T-helper 1 cell treated with Interleukin-12 subunit alpha and Interleukin-12 subunit beta and Interleukin-4 antibody, amounts not matched to agents 30 μg/mL and 1 μg/mL, for 36 hours (primary cell): ENCODE data around the gene RAB12.
"Not testable (repeated sequence)": the region's sequence is repeated elsewhere in the genome, so short reads cannot be mapped to it uniquely, and the experiment has no call there.

Experiments used
- H3K27ac Mint-ChIP-seq: one replicate; pipeline ENCODE4 v1.8.0; 2021; ENCODE audit warnings: mild to moderate bottlenecking, mixed read lengths
- H3K27me3 Mint-ChIP-seq: one replicate; pipeline ENCODE4 v1.8.0; 2021; ENCODE audit warnings: low read depth, mixed read lengths
- H3K36me3 Mint-ChIP-seq: one replicate; pipeline ENCODE4 v1.8.0; 2021; ENCODE audit warnings: low read depth, mixed read lengths
- H3K4me1 Mint-ChIP-seq: one replicate; pipeline ENCODE4 v1.8.0; 2021; ENCODE audit warnings: low read depth, mixed read lengths
- H3K4me3 Mint-ChIP-seq: one replicate; pipeline ENCODE4 v1.8.0; 2021; ENCODE audit warnings: mild to moderate bottlenecking, moderate library complexity, mixed read lengths
- H3K9me3 Mint-ChIP-seq: one replicate; pipeline ENCODE4 v1.8.0; 2021; ENCODE audit warnings: mixed read lengths

RAB12 gene

GRCh38 chr18:8622625-8623024, 13.4 kb downstream of the RAB12 start:
- peaks cover 44% of the 10 kb centered on the region for H3K4me1 Mint-ChIP-seq
- H3K27ac Mint-ChIP-seq, H3K27me3 Mint-ChIP-seq, H3K9me3 Mint-ChIP-seq, H3K4me3 Mint-ChIP-seq: not testable (repeated sequence)
- peaks cover 34% of the 10 kb centered on the region for H3K36me3 Mint-ChIP-seq

DNA sequence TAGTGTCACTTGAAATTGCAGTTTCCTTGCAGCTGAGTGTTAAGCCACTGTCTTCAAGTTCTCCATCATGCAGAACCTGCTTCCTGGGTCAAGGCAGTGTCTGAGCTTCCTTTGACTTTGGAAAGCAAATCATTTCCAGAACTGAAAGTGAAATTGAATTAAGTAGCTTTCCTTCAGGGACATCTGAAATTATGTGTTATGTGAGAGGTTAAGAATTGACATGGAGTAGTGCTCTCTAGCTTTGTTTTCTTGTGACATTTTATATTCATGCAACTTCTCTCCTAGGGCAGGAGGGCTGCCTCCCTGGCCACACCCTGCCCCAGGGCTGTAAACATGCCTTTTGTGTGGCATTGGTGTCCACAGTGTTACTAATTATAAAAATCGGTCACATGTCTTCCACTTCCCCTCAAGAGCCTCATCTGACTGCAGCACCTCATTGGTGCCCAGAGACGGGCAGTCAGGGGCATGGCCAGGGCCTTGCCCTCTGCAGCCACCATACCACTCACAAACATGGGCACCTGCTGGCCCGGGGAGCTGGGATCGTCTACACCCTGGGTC, 14.4 kb downstream of the RAB12 start:
- H3K9me3 Mint-ChIP-seq = no peaks in the 10 kb centered on the region

GRCh38 chr18:8625461-8626092, 16.3 kb downstream of the RAB12 start:
- no peak overlapping the region for H3K4me3 Mint-ChIP-seq
- H3K27ac Mint-ChIP-seq = no peak overlapping the region
- H3K9me3 Mint-ChIP-seq = no peaks in the 10 kb centered on the region
- peaks cover 34% of the 10 kb centered on the region for H3K4me1 Mint-ChIP-seq
- H3K36me3 Mint-ChIP-seq = peaks cover 26% of the 10 kb centered on the region
- H3K27me3 Mint-ChIP-seq = no peaks in the 10 kb centered on the region

More for the DNA sequence above, 14.4 kb downstream of the RAB12 start:
- Mint-ChIP-seq H3K4me1 (peaks cover 44% of the 10 kb centered on the region), H3K27ac (peak overlapping the region; percentile 35), H3K27me3 (no peaks in the 10 kb centered on the region), H3K36me3 (peaks cover 30% of the 10 kb centered on the region), H3K4me3 (peak overlapping the region; percentile 11)

DNA sequence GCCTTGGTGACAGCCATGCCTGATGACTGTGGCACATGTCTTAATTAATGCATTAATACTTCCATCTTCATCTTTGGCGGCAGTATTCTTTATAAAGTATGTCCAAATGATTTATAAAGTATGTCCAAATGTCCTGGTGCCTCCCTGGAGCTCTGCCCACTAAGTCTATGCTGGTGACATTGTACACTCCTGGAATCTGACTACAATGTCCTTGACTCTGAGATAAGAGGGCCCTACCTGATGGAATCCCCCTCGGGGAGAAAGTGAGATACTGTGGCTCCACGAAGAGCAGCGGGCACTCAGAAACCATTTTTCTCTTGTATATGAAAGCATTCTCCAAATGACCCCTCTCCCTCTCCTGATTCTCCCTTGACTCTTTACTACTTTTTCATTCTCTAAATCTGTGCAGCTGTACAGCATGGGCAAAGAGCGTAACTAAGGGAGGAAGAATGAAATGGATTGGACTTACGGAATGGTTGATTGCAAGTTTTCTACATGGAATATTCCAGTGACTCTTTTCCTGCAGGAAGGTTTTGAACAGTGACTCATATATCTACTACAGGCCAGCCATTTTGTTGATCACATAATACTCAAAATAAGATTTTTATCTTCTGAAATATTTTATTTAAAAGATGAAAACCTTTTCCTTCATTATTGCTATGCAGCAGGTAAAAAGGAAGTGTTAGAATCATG, 17.3 kb downstream of the RAB12 start:
- Mint-ChIP-seq H3K36me3 (peaks cover 22% of the 10 kb centered on the region), H3K4me1 (peaks cover 25% of the 10 kb centered on the region), H3K9me3 (no peaks in the 10 kb centered on the region), H3K27me3 (no peaks in the 10 kb centered on the region), H3K27ac (no peak overlapping the region), H3K4me3 (no peak overlapping the region)

DNA sequence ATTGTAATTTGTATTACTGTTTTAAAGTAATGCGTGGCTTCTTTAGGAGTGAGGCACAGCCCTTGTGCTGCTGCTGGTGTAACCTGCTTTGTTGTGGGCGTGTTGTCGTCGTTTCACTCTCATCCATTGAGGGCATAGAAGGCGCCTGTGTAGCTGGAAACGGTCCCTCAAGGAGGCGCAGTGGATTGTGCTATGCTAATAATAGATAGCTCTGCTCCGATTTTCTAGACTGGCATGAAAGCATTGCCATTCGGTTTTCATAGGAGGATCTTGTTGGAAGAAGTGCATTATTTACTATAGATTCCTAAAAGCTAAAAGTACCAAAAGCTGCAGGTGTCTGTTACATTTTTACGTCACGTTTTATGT, 17.9 kb downstream of the RAB12 start:
- peaks cover 21% of the 10 kb centered on the region for H3K36me3 Mint-ChIP-seq
- H3K27me3 Mint-ChIP-seq = no peaks in the 10 kb centered on the region
- peaks cover 24% of the 10 kb centered on the region for H3K4me1 Mint-ChIP-seq
- no peak overlapping the region for H3K4me3 Mint-ChIP-seq
- no peaks in the 10 kb centered on the region for H3K9me3 Mint-ChIP-seq
- H3K27ac Mint-ChIP-seq = no peak overlapping the region

- H3K4me3 Mint-ChIP-seq = no peak overlapping the region
- peaks cover 19% of the 10 kb centered on the region for H3K36me3 Mint-ChIP-seq
- no peak overlapping the region for H3K27ac Mint-ChIP-seq
- H3K27me3 Mint-ChIP-seq = no peaks in the 10 kb centered on the region
- no peaks in the 10 kb centered on the region for H3K9me3 Mint-ChIP-seq
- H3K4me1 Mint-ChIP-seq = peaks cover 20% of the 10 kb centered on the region
These were observed 18.3 kb downstream of the RAB12 start for GRCh38 chr18:8627540-8627939.

GRCh38 chr18:8629602-8630001, 20.4 kb downstream of the RAB12 start:
- Mint-ChIP-seq H3K27ac (no peak overlapping the region), H3K9me3 (no peaks in the 10 kb centered on the region), H3K4me1 (peaks cover 10% of the 10 kb centered on the region), H3K4me3 (no peak overlapping the region), H3K36me3 (peaks cover 27% of the 10 kb centered on the region), H3K27me3 (no peaks in the 10 kb centered on the region)

- Mint-ChIP-seq H3K27ac (no peak overlapping the region), H3K27me3 (no peaks in the 10 kb centered on the region), H3K9me3 (no peaks in the 10 kb centered on the region), H3K4me3 (no peak overlapping the region), H3K36me3 (peaks cover 28% of the 10 kb centered on the region), H3K4me1 (peaks cover 9% of the 10 kb centered on the region)
These were observed 21.3 kb downstream of the RAB12 start for GRCh38 chr18:8630546-8630945.

GRCh38 chr18:8631265-8631664, 22.0 kb downstream of the RAB12 start:
- Mint-ChIP-seq H3K27me3 (no peaks in the 10 kb centered on the region), H3K9me3 (no peaks in the 10 kb centered on the region), H3K4me3 (no peak overlapping the region), H3K27ac (no peak overlapping the region), H3K4me1 (peaks cover 8% of the 10 kb centered on the region), H3K36me3 (peaks cover 26% of the 10 kb centered on the region)

DNA sequence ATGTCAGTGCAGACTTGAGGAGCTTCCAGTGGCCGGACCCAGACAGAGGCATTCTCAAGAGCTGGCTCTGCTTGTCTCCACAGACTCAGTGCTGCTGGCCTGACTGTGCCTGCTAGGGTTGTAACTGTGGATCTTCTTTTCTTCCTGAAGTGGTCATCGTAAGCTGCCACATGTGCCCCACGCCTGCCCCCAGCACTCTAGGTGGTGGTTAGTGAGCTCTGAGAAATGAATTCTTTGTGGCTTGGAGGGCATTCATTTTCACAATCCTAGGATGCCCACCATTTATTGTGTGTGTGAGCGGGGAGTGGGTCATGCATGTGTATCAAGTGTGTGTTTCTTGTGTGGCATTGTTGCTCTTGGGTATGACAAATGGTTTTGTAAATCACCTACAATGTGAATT, 23.1 kb downstream of the RAB12 start:
- peaks cover 5% of the 10 kb centered on the region for H3K4me1 Mint-ChIP-seq
- peaks cover 24% of the 10 kb centered on the region for H3K36me3 Mint-ChIP-seq
- H3K9me3 Mint-ChIP-seq = no peaks in the 10 kb centered on the region
- H3K27ac Mint-ChIP-seq = no peak overlapping the region
- no peak overlapping the region for H3K4me3 Mint-ChIP-seq
- H3K27me3 Mint-ChIP-seq = no peaks in the 10 kb centered on the region

DNA sequence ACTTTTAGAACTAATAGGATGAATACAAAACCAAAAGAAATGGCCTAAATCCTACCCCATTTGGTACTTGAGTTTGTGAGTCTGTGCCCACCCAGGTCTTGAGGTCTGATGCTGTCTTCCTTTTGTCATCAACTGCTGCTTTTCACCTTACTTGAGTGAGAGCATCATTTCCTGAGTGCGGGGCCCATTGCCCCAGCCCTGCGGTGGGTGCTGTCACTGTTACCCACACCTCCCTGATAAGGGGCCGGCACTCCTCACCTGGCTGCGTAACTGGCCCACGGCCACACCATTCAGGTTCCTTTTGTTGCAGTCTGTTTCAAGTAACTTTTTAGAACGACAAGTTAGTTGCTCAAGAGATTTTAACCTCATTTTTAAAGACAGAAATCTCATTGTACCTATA, 25.3 kb downstream of the RAB12 start:
- Mint-ChIP-seq H3K36me3 (peaks cover 41% of the 10 kb centered on the region), H3K4me3 (no peak overlapping the region), H3K27ac (no peak overlapping the region), H3K9me3 (no peaks in the 10 kb centered on the region), H3K4me1 (peaks cover 5% of the 10 kb centered on the region), H3K27me3 (no peaks in the 10 kb centered on the region)

DNA sequence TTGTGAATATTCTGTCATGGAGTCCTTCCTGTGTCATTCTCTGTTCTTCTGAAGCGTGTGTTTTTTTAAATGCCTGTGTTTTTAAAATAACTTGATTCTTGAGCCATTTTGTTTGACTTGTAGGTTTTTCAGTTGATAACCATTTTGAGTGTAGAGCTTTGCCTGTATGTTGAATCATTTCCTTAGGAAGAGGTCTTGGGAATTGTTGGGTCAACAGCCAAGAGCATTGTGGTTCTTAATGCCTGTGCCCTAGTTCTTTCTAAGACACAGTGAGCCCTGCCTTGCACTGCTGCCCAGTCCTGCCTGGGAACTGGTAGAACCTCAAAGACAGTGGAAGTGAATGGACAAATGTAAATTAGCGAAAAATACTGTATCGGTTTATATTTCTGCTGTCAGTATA, 25.9 kb downstream of the RAB12 start:
- H3K27me3 Mint-ChIP-seq = no peaks in the 10 kb centered on the region
- peaks cover 45% of the 10 kb centered on the region for H3K36me3 Mint-ChIP-seq
- H3K4me3 Mint-ChIP-seq = no peak overlapping the region
- peaks cover 5% of the 10 kb centered on the region for H3K4me1 Mint-ChIP-seq
- no peaks in the 10 kb centered on the region for H3K9me3 Mint-ChIP-seq
- no peak overlapping the region for H3K27ac Mint-ChIP-seq

GRCh38 chr18:8639762-8640161, 30.5 kb downstream of the RAB12 start:
- Mint-ChIP-seq H3K4me3 (no peak overlapping the region), H3K27ac (no peak overlapping the region), H3K27me3 (no peaks in the 10 kb centered on the region), H3K4me1 (peaks cover 2% of the 10 kb centered on the region), H3K9me3 (no peaks in the 10 kb centered on the region), H3K36me3 (peaks cover 43% of the 10 kb centered on the region)

DNA sequence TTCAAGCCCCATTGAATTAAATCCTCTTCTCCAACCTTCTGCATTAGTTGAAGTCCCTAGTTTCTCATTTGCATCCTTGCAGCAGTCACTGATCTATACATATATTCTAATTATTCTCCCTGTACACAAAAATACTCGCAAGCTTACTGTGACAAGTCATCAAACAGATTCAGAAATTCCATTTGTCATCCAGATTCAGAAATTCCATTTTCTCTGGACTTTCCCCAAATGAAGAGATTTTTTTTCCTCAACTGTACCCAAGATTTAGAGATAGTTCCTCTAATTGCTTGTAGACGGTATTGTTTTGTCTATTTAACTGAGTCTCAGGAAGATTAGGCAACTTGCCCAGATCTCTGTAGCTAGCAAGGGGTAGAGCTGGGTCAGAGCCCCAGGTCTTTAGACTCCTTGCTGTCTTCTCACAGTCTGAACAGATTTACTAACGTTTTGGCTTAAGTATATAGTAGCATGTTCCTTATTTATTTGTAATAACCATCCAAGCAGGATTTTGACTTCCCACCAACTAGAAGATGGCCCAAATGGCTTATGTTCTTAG, 34.2 kb downstream of the RAB12 start:
- Mint-ChIP-seq H3K27ac (no peak overlapping the region), H3K27me3 (peaks cover 6% of the 10 kb centered on the region), H3K4me3 (no peak overlapping the region), H3K4me1 (no peaks in the 10 kb centered on the region), H3K9me3 (no peaks in the 10 kb centered on the region), H3K36me3 (peaks cover 22% of the 10 kb centered on the region)

DNA sequence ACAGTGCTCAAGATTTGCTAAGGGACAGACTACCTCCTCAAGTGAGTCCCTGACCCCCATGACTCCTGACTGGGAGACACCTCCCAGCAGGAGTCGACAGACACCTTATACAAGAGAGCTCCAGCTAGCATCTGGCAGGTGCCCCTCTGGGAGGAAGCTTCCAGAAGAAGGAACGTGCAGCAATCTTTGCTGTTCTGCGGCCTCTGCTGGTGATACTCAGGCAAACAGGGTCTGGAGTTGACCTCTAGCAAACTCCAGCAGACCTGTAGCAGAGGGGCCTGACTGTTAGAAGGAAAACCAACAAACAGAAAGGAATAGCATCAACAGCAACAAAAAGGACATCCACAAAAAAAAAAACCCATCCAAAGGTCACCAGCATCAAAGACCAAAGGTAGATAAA, 38.1 kb downstream of the RAB12 start:
- peaks cover 23% of the 10 kb centered on the region for H3K27me3 Mint-ChIP-seq
- H3K36me3 Mint-ChIP-seq, H3K4me1 Mint-ChIP-seq, H3K9me3 Mint-ChIP-seq, H3K27ac Mint-ChIP-seq, H3K4me3 Mint-ChIP-seq: not testable (repeated sequence)
